Measurements from ENCODE around the gene INSR.

DNA sequence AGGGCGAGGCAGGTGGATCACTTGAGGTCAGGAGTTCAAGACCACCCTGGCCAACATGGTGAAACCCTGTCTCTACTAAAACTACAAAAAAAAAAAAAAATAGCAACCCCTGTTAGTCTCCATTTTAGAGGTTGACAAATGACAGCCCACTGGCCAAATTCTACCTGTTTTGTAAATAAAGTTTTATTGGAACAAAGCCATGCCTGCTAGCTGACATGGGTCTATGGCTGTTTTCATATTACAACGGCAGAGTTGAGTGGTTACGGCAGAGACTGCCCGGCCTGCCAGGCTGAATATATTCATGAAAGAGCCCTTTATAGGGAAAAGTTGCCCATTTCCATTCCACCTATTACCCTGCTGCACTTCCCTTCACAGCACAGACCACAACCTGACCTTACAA, 121.4 kb downstream of the INSR start:
- TF ChIP-seq POLR2A (IDR thresholded peaks at IDR 0.05; ENCODE audit: low read depth, low read length): no peak
- TF ChIP-seq CTCF (IDR thresholded peaks at IDR 0.05; ENCODE audit: extremely low read depth in 1 of 2, insufficient read depth in 1 of 2, low read depth in 1 of 2, low read length in 2 of 2): no peak
- no peak for TF ChIP-seq GATA2 (IDR thresholded peaks at IDR 0.05; ENCODE audit: insufficient read depth, insufficient read length, low read depth, low read length)
- no peak for TF ChIP-seq JUN (IDR thresholded peaks at IDR 0.05; ENCODE audit: borderline replicate concordance, insufficient read depth, insufficient read length, low read depth)
- TF ChIP-seq EZH2 (IDR thresholded peaks at IDR 0.05; ENCODE audit: borderline replicate concordance, low read depth, low read length, severe bottlenecking): no peak
- no peak for TF ChIP-seq POLR2AphosphoS5 (IDR thresholded peaks at IDR 0.05; ENCODE audit: insufficient read depth, low read depth, low read length)
- TF ChIP-seq, protein P1, sequence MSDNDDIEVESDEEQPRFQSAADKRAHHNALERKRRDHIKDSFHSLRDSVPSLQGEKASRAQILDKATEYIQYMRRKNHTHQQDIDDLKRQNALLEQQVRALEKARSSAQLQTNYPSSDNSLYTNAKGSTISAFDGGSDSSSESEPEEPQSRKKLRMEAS (IDR thresholded peaks at IDR 0.05; ENCODE audit: insufficient read depth, insufficient read length): no peak
- no peak for TF ChIP-seq FOS (IDR thresholded peaks at IDR 0.05; ENCODE audit: borderline replicate concordance, insufficient read depth, low read length)
- TF ChIP-seq MYC (IDR thresholded peaks at IDR 0.05; ENCODE audit: low read depth, low read length): no peak

Measured in endothelial cell of umbilical vein (primary cell).